SK-N-DZ (cell line): ENCODE measurements around the gene ITPR1.
"Not testable (repeated sequence)": the region's sequence is repeated elsewhere in the genome, so short reads cannot be mapped to it uniquely, and the experiment has no call there.

Experiments
- DNase-seq: peaks from one replicate; pipeline ENCODE4 v3.0.0-alpha.2; 2015; ENCODE audit warnings: low spot score

The ITPR1 gene

DNA sequence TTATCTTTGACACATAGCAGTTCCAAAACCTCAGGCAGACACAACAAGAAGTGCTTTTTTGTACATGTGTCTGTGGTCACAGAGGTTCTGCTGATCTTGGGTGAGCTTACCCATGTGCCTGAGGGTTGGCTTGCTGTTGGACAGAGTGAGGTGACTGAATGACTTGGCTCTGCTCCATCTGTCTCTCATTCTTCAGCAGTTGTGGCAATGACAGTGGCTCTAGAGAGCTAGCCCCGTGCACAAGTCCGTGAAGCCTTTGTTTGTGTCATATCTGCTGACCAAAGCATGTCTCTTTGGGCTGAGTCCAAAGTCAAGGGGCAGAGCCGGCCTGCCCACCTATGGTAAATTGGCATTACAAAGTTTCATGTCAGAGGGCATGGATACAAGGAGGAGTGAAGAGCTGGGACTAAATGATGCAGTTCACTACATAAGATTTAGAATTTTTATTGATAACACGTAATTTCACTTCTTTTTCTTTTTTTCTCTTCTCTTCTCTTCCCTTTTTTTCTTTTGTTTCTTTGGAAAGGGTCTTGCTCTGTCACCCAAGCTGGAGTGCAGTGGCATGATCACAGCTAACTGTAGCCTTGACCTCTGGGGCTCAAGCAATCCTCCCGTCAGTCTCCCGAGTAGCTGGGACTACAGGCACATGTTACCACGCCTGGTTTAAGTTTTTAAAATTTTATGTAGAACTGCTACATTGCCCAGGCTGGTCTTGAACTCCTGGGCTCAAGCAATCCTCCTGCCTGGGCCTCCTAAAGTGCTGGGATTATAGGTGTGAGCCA lies 77.9 kb downstream of the ITPR1 start:
- DNase-seq = no peak

- peak; percentile 30 for DNase-seq
These were observed 78.7 kb downstream of the ITPR1 start for GRCh38 chr3:4571690-4572334.

GRCh38 chr3:4573153-4573552 lies 80.0 kb downstream of the ITPR1 start:
- no peak for DNase-seq

- DNase-seq = no peak
These were observed 81.3 kb downstream of the ITPR1 start for GRCh38 chr3:4574426-4574965.

DNA sequence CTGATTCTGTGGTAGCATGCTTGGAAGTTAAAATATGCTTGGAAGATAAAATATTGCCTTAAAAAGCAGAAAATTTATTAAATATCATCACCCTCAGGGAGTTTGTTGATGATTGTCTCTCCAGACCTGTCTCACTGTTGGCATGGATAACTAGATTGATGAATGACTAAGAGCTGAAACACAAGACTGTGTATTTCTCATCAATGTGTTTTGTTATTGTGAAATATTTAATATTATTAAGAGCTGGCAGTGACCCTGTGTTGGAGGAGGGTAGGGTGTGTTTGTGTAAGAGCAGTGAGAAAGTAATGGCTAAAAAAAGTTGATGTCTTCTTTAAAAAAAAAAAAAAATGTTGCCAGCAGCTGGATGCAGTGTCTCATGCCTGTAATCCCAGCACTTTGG lies 82.2 kb downstream of the ITPR1 start:
- no peak for DNase-seq

DNA sequence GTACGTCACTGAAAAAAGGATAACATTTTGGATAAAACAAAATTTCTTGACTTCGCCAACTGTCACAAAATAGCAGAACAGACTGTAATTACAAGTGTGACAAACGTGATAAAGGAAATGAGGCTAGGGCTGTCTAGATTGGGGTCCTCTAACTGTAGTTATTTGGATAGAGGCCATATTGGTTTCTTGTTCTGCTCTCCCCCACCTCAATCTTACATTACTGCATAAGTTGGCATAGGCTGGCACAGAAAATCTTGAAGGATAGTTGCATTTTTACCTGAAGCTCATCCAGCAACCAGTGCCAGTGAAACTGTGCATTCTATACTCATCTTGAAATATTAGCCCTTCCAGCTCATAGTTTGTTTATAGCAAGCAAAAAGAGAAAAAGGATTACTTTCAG lies 84.6 kb downstream of the ITPR1 start:
- no peak for DNase-seq

- DNase-seq = no peak
These were observed 87.4 kb downstream of the ITPR1 start for GRCh38 chr3:4580346-4581123.

DNA sequence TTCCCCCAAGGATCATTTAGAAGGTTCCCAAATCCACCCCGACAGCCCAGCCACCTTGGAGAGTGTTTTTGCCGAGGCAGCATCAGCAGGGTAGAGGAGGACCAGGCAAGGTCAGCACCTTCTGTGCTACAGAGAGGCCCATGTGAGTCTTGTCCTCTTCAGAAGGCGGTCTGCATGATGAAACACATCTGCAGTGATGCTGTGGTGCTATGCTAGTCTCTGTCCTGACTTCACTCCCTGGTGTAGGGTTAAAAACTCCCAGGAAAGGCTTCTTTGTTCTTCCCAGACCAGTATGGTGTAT lies 87.9 kb downstream of the ITPR1 start:
- no peak for DNase-seq

DNA sequence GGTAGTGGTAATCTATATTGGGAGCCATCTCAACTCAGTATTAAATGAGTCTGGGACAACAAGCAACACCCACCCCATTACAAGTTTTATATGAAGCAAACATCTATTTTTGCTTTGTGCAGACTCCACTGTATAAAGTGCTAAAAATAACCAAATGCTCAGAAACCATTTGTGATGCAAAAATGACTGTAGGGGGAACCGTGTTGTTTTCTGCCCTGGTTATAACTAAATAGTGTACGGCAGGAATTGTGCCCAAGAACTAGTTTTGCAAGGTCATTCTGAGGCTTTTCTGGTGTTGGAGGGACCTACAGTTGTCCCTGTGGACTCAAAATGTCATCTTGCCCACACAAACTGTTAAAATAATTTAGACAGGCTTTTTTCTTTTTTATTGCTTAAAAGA lies 88.3 kb downstream of the ITPR1 start:
- DNase-seq = no peak

DNA sequence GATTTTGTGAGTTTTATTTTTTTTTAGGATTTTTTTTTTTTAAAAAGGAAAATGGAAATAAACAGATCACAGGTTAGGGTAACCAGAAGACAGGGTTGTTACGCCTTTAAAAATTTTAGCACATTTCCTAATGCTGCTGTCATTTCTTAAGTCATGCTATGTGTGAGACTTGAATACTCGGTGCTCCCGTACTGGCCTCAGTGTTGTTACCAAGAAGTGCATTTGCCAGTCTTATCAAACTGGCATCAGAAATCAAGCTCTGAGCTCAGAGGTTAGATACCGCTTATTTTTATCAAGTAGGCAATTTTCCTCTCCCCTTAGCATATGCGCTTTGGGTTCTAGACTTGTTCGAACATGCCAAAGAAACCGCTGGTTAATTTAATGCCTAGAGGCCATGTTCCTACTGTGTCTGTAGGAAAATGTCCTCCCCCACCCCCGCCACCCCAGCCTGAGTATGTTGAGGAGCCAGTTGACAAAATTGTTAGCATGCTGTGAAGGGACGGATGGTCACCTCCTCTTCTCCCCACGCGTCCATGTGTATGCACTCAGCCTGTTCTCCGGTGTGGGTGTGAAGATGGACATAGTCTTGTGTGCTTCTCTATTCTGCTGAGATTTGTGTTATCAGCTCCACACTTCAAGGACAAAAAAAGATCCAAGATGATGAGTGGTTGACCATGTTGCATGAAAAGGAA lies 88.9 kb downstream of the ITPR1 start:
- no peak for DNase-seq

DNA sequence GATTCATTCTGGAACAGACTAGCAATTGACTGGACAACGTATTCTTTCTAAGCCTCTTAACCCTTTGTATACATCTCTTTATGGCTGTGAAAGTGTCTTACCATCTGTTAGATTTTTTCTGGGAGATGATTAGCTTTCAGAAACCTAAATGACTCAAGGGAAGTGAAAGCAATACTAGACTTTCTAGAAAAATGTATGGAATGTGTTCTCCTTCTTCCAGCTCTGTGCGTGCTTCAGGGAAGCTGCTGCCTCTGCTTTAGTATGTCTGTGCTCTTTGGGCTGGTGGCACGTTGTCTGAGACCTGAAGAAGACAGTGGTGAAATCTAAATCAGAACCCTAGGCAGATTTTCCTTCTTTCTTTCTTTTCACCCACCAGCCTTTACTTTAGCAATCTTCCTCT lies 89.5 kb downstream of the ITPR1 start:
- DNase-seq = no peak

- DNase-seq = no peak
These were observed 90.3 kb downstream of the ITPR1 start for GRCh38 chr3:4583416-4583815.

DNA sequence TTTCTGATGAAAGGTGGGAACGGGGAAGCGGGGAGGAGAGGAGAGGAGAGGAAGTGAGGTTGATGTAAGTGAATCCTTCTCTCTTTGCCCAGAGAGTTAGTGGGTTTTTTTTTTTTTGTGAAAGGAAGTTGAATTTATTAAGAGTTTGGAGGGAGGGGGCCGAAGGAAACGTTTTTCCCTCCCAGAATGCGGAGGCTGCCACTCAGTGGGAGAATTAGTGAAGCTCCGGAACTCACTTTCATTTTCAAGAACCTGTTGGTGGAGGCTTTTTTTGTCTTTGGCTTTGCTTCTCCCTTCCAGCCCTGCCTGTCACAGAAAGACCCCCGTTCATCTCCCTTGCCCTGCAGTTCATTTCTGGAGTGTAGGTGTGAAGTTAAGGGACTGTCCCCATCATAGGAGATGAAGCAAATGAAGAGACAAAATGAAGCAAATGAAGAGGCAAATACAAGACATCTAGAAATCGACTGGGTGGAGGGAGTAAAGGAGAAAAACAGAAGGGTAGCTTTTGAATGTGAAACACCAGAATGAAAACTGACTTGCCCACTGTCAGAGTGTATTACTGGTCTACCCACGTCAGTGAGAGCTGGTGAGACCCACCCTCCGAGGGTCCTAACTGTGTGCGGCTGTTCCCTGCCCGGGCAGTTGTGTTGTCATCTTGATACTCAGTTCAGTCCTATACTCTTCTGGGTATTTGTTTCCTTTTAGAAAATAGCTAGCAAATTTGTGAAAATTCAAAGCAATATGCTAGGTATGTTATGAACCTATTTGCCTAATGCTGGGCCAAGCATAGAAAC lies 91.5 kb downstream of the ITPR1 start:
- DNase-seq = no peak

DNA sequence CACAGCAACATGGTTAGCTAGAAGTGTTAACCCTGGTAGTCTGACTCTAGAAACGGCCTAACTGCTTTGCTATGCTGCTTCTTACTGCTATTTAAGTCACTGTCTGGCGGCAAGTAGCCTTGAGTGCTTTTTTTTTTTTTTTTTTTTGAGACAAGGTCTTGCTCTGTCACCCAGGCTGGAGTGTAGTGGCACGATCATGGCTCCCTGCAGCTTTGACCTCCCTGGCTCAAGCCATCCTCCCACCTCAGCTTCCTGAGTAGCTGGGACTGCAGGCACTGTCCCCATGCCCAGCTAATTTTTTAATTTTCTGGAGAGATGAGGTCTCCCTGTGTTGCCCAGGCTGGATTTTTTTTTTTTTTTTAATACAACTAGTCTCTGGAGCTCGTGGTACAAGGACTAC lies 93.2 kb downstream of the ITPR1 start:
- no peak for DNase-seq

GRCh38 chr3:4587061-4587837 lies 94.1 kb downstream of the ITPR1 start:
- DNase-seq = no peak

DNA sequence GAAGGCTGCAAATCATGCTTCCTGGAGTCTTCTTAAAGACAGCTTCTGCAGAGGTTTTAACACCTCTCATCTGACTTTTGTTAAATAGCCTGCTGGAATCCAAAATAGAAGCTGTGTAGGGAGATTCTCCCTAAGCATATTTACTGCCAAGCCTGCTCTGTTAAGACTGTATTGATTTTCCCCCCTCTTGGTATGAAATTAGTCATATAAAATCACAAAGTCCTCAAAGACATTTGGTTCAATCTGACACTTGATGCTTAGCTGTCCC lies 94.6 kb downstream of the ITPR1 start:
- no peak for DNase-seq

DNA sequence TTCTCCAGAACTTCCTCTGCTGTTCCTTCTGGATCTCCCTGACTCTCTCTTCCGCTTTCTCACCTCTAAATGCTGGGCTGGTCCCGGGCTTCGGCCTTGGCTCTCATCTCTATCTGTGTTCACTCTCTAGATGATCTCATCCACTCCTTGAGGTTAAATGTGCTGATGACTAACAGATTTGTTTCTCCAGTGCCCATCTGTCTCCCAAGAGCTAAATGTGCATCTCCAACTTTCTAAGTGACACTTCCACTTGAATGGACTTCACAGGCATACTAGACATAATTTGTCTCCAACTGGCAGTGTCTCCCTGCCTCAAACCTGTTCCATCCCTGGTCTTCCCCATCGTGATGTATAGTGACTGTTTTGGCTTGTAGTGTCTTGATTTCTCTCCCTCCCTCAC lies 95.3 kb downstream of the ITPR1 start:
- no peak for DNase-seq

GRCh38 chr3:4589475-4590097 lies 96.4 kb downstream of the ITPR1 start:
- no peak for DNase-seq

- not testable (repeated sequence) for DNase-seq
These were observed 97.7 kb downstream of the ITPR1 start for GRCh38 chr3:4590849-4591248.

DNA sequence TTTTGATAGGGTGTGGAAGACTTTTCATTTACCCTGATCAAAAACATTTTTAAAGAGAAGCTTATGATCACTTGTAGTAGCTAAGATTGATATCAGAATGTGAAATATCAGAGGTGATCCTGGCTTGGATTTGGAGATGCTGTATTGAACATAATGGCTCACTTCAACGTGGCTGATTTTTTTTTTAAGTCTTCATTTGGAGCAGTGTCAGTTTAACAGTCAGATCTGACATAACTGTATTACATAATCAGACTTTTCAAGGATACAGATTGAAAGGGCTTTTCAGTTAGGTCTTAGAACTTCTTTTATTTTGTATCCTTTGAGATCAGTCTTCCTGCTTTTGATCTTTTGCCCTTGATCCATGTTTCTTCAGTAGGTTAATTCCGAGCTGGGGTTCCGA lies 98.5 kb downstream of the ITPR1 start:
- DNase-seq = no peak
